IMR-90 (cell line): ENCODE measurements around the gene PRPSAP1. TPM values are rescaled to one million over a fixed set of nuclear protein-coding genes. Genes with fewer than 3 reads are reported as not detected.

Experiments used
- ATAC-seq: fragments of 200-7000 bp; cut with Tn5 transposase; 2 replicates; pipeline ENCODE4 v1.9.1; 2020; ENCODE audit warnings: low read depth, mild to moderate bottlenecking, moderate library complexity
- BruUV-seq: library from RNA; stranded (reverse); fragments of 400-500 nt; replicated peaks from 2 replicates; lab custom pipeline; 2021; lab: Mats Ljungman, UMichigan
- CTCF ChIA-PET: fragments of 300-600 bp; formaldehyde crosslinking; extraction: SDS; loops from one replicate; lab custom pipeline; 2021; ENCODE audit warnings: antibody characterized with exemption; lab: Yijun Ruan, JAX
- POLR2A ChIA-PET: fragments of 300-600 bp; sonication (Branson Sonifier 250); formaldehyde crosslinking; loops from one replicate; lab custom pipeline; 2022; ENCODE audit warnings: antibody characterized with exemption; ENCODE audit not compliant: unreplicated experiment; lab: Charles Lee
- DNase-seq: peaks from one replicate; pipeline ENCODE4 v3.0.0; 2013
- H2AFZ ChIP-seq: replicated peaks from 2 replicates; pipeline ENCODE3; 2013; ENCODE audit warnings: low read length, mild to moderate bottlenecking; ENCODE audit not compliant: poor library complexity
- H2AK5ac ChIP-seq: 2 replicates; pipeline ENCODE4 v1.6.1; 2013; ENCODE audit warnings: low read depth, low read length, inconsistent platforms
- H2AK9ac ChIP-seq: replicated peaks from 2 replicates; pipeline ENCODE3; 2013; ENCODE audit warnings: mild to moderate bottlenecking, low read depth, low read length, moderate library complexity; ENCODE audit not compliant: poor library complexity
- H2BK120ac ChIP-seq: 2 replicates; pipeline ENCODE4 v1.6.1; 2013; ENCODE audit warnings: low read depth, low read length, inconsistent platforms
- H2BK15ac ChIP-seq: 3 replicates; pipeline ENCODE4 v1.6.1; 2013; ENCODE audit warnings: low read depth, low read length, inconsistent platforms
- H2BK20ac ChIP-seq: 2 replicates; pipeline ENCODE4 v1.6.1; 2013; ENCODE audit warnings: low read depth, mild to moderate bottlenecking, inconsistent platforms, low read length, moderate library complexity
- H2BK5ac ChIP-seq: 2 replicates; pipeline ENCODE4 v1.6.1; 2013; ENCODE audit warnings: mild to moderate bottlenecking, low read depth, low read length, inconsistent platforms; ENCODE audit not compliant: poor library complexity, severe bottlenecking
- H3K14ac ChIP-seq: replicated peaks from 2 replicates; pipeline ENCODE4 v1.6.1; 2013; ENCODE audit warnings: low read depth, low read length, inconsistent platforms
- H3K18ac ChIP-seq: 2 replicates; pipeline ENCODE4 v1.6.1; 2013; ENCODE audit warnings: low read depth, low read length, control low read depth
- H3K23ac ChIP-seq: 2 replicates; pipeline ENCODE4 v1.6.1; 2013; ENCODE audit warnings: low read depth, low read length, inconsistent platforms
- H3K27ac ChIP-seq: 2 replicates; pipeline ENCODE4 v1.5.1; 2013; ENCODE audit warnings: mild to moderate bottlenecking, control low read depth, low read length; ENCODE audit not compliant: insufficient read depth
- H3K27me3 ChIP-seq: 2 replicates; pipeline ENCODE4 v1.6.1; 2013; ENCODE audit warnings: low read length; ENCODE audit not compliant: control insufficient read depth, insufficient read depth
- H3K36me3 ChIP-seq: 2 replicates; pipeline ENCODE4 v1.6.1; 2013; ENCODE audit warnings: low read length, mixed read lengths; ENCODE audit not compliant: control insufficient read depth, insufficient read depth
- H3K4ac ChIP-seq: 2 replicates; pipeline ENCODE4 v1.6.1; 2013; ENCODE audit warnings: low read depth, low read length, inconsistent platforms
- H3K4me1 ChIP-seq: 2 replicates; pipeline ENCODE4 v1.6.1; 2013; ENCODE audit warnings: low read length, mixed read lengths; ENCODE audit not compliant: control insufficient read depth, insufficient read depth
- H3K4me2 ChIP-seq: 2 replicates; pipeline ENCODE4 v1.6.1; 2013; ENCODE audit warnings: low read depth, mild to moderate bottlenecking, control low read depth, low read length, moderate library complexity
- H3K4me3 ChIP-seq: 2 replicates; pipeline ENCODE4 v1.5.1; 2013; ENCODE audit warnings: low read depth, mild to moderate bottlenecking, control low read depth, low read length, moderate library complexity; ENCODE audit not compliant: insufficient read depth
- H3K56ac ChIP-seq: 2 replicates; pipeline ENCODE4 v1.6.1; 2013; ENCODE audit warnings: low read length, inconsistent platforms; ENCODE audit not compliant: insufficient read depth; ENCODE audit errors: extremely low read depth
- H3K79me1 ChIP-seq, 2 experiments: 2 replicates each; pipeline ENCODE4 v1.6.1; 2013; ENCODE audit warnings: low read length in 2 of 2, inconsistent platforms in 1 of 2, low read depth in 1 of 2
- H3K9ac ChIP-seq: 2 replicates; pipeline ENCODE4 v1.6.1; 2013; ENCODE audit warnings: low read depth, low read length, control low read depth
- H3K9me1 ChIP-seq: 2 replicates; pipeline ENCODE4 v1.6.1; 2013; ENCODE audit warnings: low read length, inconsistent platforms; ENCODE audit not compliant: insufficient read depth
- H3K9me3 ChIP-seq: 2 replicates; pipeline ENCODE4 v1.6.1; 2013; ENCODE audit warnings: low read length; ENCODE audit not compliant: control insufficient read depth, insufficient read depth
- H4K20me1 ChIP-seq: 2 replicates; pipeline ENCODE4 v1.6.1; 2013; ENCODE audit warnings: low read length, inconsistent platforms; ENCODE audit not compliant: insufficient read depth
- H4K5ac ChIP-seq: 2 replicates; pipeline ENCODE4 v1.6.1; 2013; ENCODE audit warnings: mild to moderate bottlenecking, low read depth, low read length, control low read depth
- H4K8ac ChIP-seq, 2 experiments: 2 replicates each; pipeline ENCODE4 v1.6.1; 2013; ENCODE audit warnings: low read depth in 2 of 2, low read length in 2 of 2, control low read depth in 1 of 2, inconsistent platforms in 1 of 2
- H4K91ac ChIP-seq: 2 replicates; pipeline ENCODE4 v1.6.1; 2013; ENCODE audit warnings: low read depth, low read length, inconsistent platforms; ENCODE audit not compliant: insufficient read depth
- CTCF ChIP-seq: conservative IDR thresholded peaks from 2 replicates; pipeline ENCODE4 v1.5.1; 2012; ENCODE audit warnings: mild to moderate bottlenecking, low read depth, low read length, improper control_type of control experiment
- FOS ChIP-seq: fragments of 150-350 bp; IDR thresholded peaks from 2 replicates; pipeline ENCODE4 v1.6.1; 2016; ENCODE audit warnings: low read depth, low read length
- MAFK ChIP-seq: IDR thresholded peaks from 2 replicates; pipeline ENCODE4 v1.6.1; 2012; ENCODE audit warnings: low read depth, low read length, improper control_type of control experiment
- POLR2A ChIP-seq: IDR thresholded peaks from 2 replicates; pipeline ENCODE4 v1.6.1; 2012; ENCODE audit warnings: mild to moderate bottlenecking, low read depth, low read length
- WGBS, 2 experiments: methylation state at CpG; one replicate each; pipeline versions ENCODE4 v1.1.5 to v1.1.7; 2013; ENCODE audit warnings: missing lambda C conversion rate in 2 of 2; ENCODE audit not compliant: insufficient read length in 1 of 2; ENCODE audit errors: extremely low coverage in 2 of 2; 5-methylcytosine and 5-hydroxymethylcytosine counted together
- dilution Hi-C: fragments of 300-500 bp; cut with HindIII; formaldehyde crosslinking; loops from one replicate; pipeline ENCODE4 v1.14.3; 2018; ENCODE audit warnings: low sequenced_read_pairs; ENCODE audit not compliant: unreplicated experiment
- in situ Hi-C: fragments of 300-500 bp; cut with MboI; formaldehyde crosslinking; loops from 3 replicates; pipeline ENCODE4 v1.14.3; 2019; ENCODE audit warnings: low sequenced_read_pairs, inconsistent platforms, mixed read lengths
- intact Hi-C: fragments of 100-400 bp; cut with micrococcal nuclease; formaldehyde crosslinking; loops from 2 replicates; pipeline ENCODE4 v1.10.0; 2022
- polyA plus RNA-seq, 3 experiments: library from polyadenylated mRNA; depleted of rRNA; stranded (reverse); fragments of >200 nt; gene quantifications; 2 replicates each; pipeline ENCODE4 v1.2.3, GENCODE V29; 2012; ENCODE audit warnings: low replicate concordance in 1 of 3
- total RNA-seq: library from RNA; depleted of rRNA; stranded (reverse); fragments of >200 nt; gene quantifications from 2 replicates; pipeline ENCODE4 v1.2.3, GENCODE V29; 2012

The PRPSAP1 gene
- total and polyA plus RNA-seq, 2 of the 4 experiments (the other 2 are of a cell fraction), result 34.4 to 48.6 TPM

- no peak overlapping the region for H3K9ac ChIP-seq
- dilution Hi-C loops (no loop called here), intact Hi-C loops (no loop called here), in situ Hi-C loops (no loop called here)
- ATAC-seq, result no peak
- TF ChIP-seq POLR2A, result peak; percentile 64
- TF ChIP-seq CTCF, result 0 out of 2 replicates have a peak, but pooled peaks have one; percentile 14
- no peak for TF ChIP-seq MAFK
- no peak for TF ChIP-seq FOS
- H3K4me1 ChIP-seq, result peaks cover 6% of the 10 kb centered on the region
- POLR2A ChIA-PET, result no interaction called here
- H3K4me2 ChIP-seq, result no peak overlapping the region
- H2BK20ac ChIP-seq, result no peak overlapping the region
- no peak overlapping the region for H3K18ac ChIP-seq
- TSS peak; percentile 54 for BruUV-seq
- peaks cover 38% of the 10 kb centered on the region for H4K20me1 ChIP-seq
- H3K9me3 ChIP-seq, result no peaks in the 10 kb centered on the region
- H4K91ac ChIP-seq, result no peak overlapping the region
- CTCF ChIA-PET, result no interaction called here
- no peak overlapping the region for H3K4ac ChIP-seq
- peak overlapping the region; percentile 40 for H2AK9ac ChIP-seq
- no peak overlapping the region for H4K8ac ChIP-seq
- DNase-seq, result no peak
- no peak overlapping the region for H3K27ac ChIP-seq
- 0 out of 2 replicates have a peak, but pooled peaks cover 4% of the 10 kb centered on the region for H3K9me1 ChIP-seq
- no peak overlapping the region for H3K23ac ChIP-seq
- H2BK5ac ChIP-seq, result no peak overlapping the region
- no peak overlapping the region for H2BK120ac ChIP-seq
- H4K5ac ChIP-seq, result no peak overlapping the region
- H3K14ac ChIP-seq, result no peak overlapping the region
- no peak overlapping the region for H2AFZ ChIP-seq
- H3K4me3 ChIP-seq, result no peak overlapping the region
- H2AK5ac ChIP-seq, result no peak overlapping the region
- H2BK15ac ChIP-seq, result no peak overlapping the region
- no peak overlapping the region for H3K56ac ChIP-seq
- peaks cover 6 to 42% of the 10 kb centered on the region in 2 experiments; a peak in 3 of 4 replicates for H3K79me1 ChIP-seq
- peaks cover 34% of the 10 kb centered on the region for H3K36me3 ChIP-seq
- no peaks in the 10 kb centered on the region for H3K27me3 ChIP-seq
- 85% methylated on average over 11 of the region's 16 CpGs; no CpG with 5 or more reads in 1 of the 2 experiments for WGBS, 2 experiments
Measured at GRCh38 chr17:76388966-76389888, 35.5 kb upstream of the PRPSAP1 start.
